Posterior cingulate gyrus (tissue), 11 donors: ENCODE measurements around the gene CLPSL2.

ENCODE experiments used
- DNase-seq, 10 donors: peaks; one replicate each; pipeline versions ENCODE4 v3.0.0 to v3.0.0-alpha.2; 2020 to 2021; ENCODE audit warnings: mixed read lengths in 3 of 10
- intact Hi-C: fragments of 100-400 bp; cut with DNase I; formaldehyde crosslinking; loops from one replicate; pipeline ENCODE4 v1.15.1; 2023

CLPSL2 gene

GRCh38 chr6:35817515-35817914, 41.1 kb downstream of the CLPSL2 start:
- no peak for DNase-seq
- intact Hi-C loops = no loop called here

GRCh38 chr6:35823601-35824000, 47.2 kb downstream of the CLPSL2 start:
- no peak for DNase-seq
- intact Hi-C loops = no loop called here

- DNase-seq = no peak
- intact Hi-C loops = no loop called here
Measured at GRCh38 chr6:35824552-35825192, 48.3 kb downstream of the CLPSL2 start.
